Right lobe of liver (tissue), 6 donors: Measurements from ENCODE around the gene TMED4. TPM values are rescaled to one million over a fixed set of nuclear protein-coding genes. Genes with fewer than 3 reads are reported as not detected.

Experiments
- ATAC-seq, 4 donors: fragments of 200-7000 bp; cut with Tn5 transposase; one replicate each; pipeline ENCODE4 v1.9.1; 2020; ENCODE audit warnings: mild to moderate bottlenecking in 4 of 4, moderate library complexity in 4 of 4
- DNase-seq, 3 donors: peaks; one replicate each; pipeline ENCODE4 v3.0.0-alpha.2; 2020
- H3K27ac ChIP-seq, 3 donors: fragments of 200-600 bp; one replicate each; pipeline ENCODE4 v1.8.0; 2022
- H3K27me3 ChIP-seq, 2 donors: fragments of 200-600 bp; one replicate each; pipeline ENCODE4 v1.8.0; 2022
- H3K36me3 ChIP-seq, 4 donors: fragments of 200-600 bp; sonication (generic) in 1 of 4; one replicate each; pipeline versions ENCODE4 v1.5.1 to v1.8.0; 2017 to 2022; ENCODE audit warnings: control low read depth in 1 of 4
- H3K4me1 ChIP-seq, 4 donors: fragments of 200-600 bp; sonication (generic) in 1 of 4; one replicate each; pipeline versions ENCODE4 v1.5.1 to v1.8.0; 2017 to 2022; ENCODE audit warnings: control low read depth in 1 of 4
- H3K4me3 ChIP-seq, 3 donors: fragments of 200-600 bp; one replicate each; pipeline ENCODE4 v1.8.0; 2022
- H3K9me3 ChIP-seq, 4 donors: fragments of 200-600 bp; sonication (generic) in 1 of 4; one replicate each; pipeline versions ENCODE4 v1.5.1 to v1.8.0; 2017 to 2022; ENCODE audit warnings: control low read depth in 1 of 4
- CTCF ChIP-seq, 4 donors: fragments of 200-600 bp in 3 of 4; fragments of 450-650 bp in 1 of 4; IDR thresholded peaks; one replicate each; pipeline versions ENCODE4 v1.5.1 to v1.8.0; 2016 to 2022; ENCODE audit warnings: antibody characterized with exemption in 4 of 4, mild to moderate bottlenecking in 2 of 4
- POLR2A ChIP-seq: fragments of 450-650 bp; IDR thresholded peaks from one replicate; pipeline ENCODE4 v1.6.1; 2017; ENCODE audit warnings: antibody characterized with exemption, mild to moderate bottlenecking
- WGBS: methylation state at CpG from one replicate; pipeline ENCODE4 v1.1.6; 2018; ENCODE audit warnings: low coverage, low lambda C conversion rate; ENCODE audit not compliant: insufficient coverage; ENCODE audit errors: missing lambda C conversion rate; 5-methylcytosine and 5-hydroxymethylcytosine counted together
- intact Hi-C, 2 donors: fragments of 100-400 bp; cut with DNase I; formaldehyde crosslinking; loops; one replicate each; pipeline versions ENCODE4 v1.11.2 to v1.14.1; 2022
- long read RNA-seq: library from polyadenylated mRNA; unstranded; transcript quantifications from one replicate; pipeline ENCODE4 v2.0.0, GENCODE V29; 2019
- total RNA-seq, 6 experiments: library from RNA; depleted of rRNA in 2 of 6; stranded (reverse); fragments of >200 nt in 2 of 6; fragmentation: NEBNext Ultra II Directional in 3 of 6; extraction: Animal tissue kit (Norgen Biotek cat#: 25700) in 3 of 6; gene quantifications; one replicate each; pipeline versions ENCODE4 v1.1.0 to v1.2.4, GENCODE V29; 2016 to 2023
- donor health status: DM: no; HTN: yes; CAD: no.
- donor health status: DM: no; HTN: no; CAD: no.
- donor health status: DM: no; HTN: no; CAD: no.
- donor health status: DM: no; HTN: yes; CAD: no.
- donor health status: DM: no; HTN: yes; CAD: no.

Gene TMED4
- 10 to 100 TPM; 32.5 to 91.1 (median 41.7) TPM for total RNA-seq
- long read RNA-seq, transcript TMED4-203 (5 exons, 2,322 nt), result major isoform, 8 of 15 reads
- long read RNA-seq, partial matches to known transcripts, result 0 of 15 reads
- long read RNA-seq, other reads (novel, unspliced or antisense), result 6 of 15 reads

DNA sequence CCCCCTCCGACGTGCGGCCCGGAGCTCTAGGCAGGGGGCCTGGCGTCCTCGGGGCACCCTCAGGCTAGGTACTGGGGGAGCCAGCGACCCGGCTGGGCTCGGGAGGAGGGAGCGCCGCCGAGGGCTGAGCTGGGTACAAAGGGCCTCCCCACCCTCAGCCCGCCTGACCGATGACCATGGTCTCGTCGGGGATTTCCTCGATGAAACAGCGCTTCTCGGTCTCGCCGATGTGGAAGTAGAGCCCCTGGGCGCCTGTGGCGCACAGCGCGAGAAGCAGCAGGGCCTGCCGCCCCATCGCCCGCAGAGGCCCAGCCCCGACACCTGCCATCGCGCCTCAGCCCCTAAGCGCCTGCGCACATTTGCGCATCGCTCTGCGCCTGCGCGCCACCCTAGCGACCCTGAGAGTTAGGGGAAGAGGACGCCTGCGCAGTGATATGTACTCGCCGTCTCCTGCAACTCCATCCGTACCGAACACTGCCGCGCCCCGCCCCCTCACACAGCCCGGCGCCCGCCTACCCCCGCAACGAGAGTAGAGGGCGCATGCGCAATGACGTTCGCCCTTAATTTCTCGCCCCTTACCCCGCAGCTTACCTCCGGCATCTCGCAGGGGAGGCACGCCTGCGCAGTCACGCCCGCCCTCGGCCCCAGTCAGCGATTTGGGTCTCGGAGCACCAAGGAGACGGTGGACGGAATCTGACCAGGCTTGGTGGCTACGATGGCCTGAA, at the start of gene TMED4:
Gene TMED4 (minus strand): TSS at position 353 of the 725 bp plus-strand sequence. CDS start 25 bp downstream, at position 328.
- H3K36me3 ChIP-seq, result peaks cover 0 to 30% (median 6%) of the 10 kb centered on the region in 4 donors
- WGBS, result 0% methylated on average over 5 of the region's 71 CpGs
- no peaks in the 10 kb centered on the region for H3K27me3 ChIP-seq
- peak within 1 kb of the TSS; percentile 95 to 97 (median 96) for H3K27ac ChIP-seq
- peak within 1 kb of the TSS; percentile 84 to 94 (median 93) for H3K4me3 ChIP-seq
- DNase-seq (peak; percentile 100), ATAC-seq (peak; percentile 94 to 98 (median 96))
- no peak for TF ChIP-seq CTCF (IDR thresholded peaks at IDR 0.05)
- TF ChIP-seq POLR2A, result peak; percentile 86
- H3K9me3 ChIP-seq, result no peaks in the 10 kb centered on the region
- intact Hi-C loops, result loop anchor here in 1 of 2 donors (10.0 kb wide), 1 partner anchor 263 kb away; the partner anchor contains the start of gene H2AZ2
- peaks cover 0 to 14% (median 5%) of the 10 kb centered on the region in 4 donors for H3K4me1 ChIP-seq

DNA sequence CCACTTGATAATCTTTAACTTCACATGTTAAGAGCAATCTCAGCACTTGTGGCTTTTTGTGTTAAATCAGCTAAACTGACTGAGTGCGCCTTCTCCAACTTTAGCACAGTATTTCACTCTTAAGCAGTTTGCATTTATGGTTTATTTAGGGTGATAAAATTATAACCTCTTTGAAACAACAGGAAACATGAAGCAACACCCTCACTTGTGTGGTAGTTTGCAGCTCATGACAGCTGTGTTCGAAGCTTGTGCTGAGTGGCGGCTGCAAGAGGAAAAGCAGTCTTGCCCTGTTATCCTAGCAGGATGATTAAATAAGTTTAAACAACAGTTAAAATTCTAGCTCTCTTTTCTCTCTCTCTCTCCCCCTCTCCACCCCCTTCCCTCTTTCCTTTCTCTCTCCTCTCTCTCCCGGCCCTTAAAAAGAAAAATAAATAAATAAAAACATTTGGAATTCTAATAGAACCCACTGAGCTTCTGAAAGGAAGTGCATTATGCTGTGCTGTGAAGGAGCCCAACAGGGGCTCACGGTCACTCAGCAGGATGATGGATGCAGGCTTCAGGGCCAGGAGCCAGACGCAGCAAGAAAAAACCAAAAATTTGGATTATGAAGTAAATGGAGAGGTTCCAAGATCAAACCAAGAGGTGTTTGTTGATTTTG, 49.6 kb upstream of the TMED4 start:
- ATAC-seq, result peak; percentile 8 to 35 (median 32)
- no peaks in the 10 kb centered on the region for H3K36me3 ChIP-seq
- H3K9me3 ChIP-seq, result no peaks in the 10 kb centered on the region
- H3K27ac ChIP-seq, result peak overlapping the region in 2 of 3 donors; percentile 26 to 29
- peaks cover 0 to 39% (median 8%) of the 10 kb centered on the region in 4 donors for H3K4me1 ChIP-seq
- DNase-seq, result no peak
- no peak overlapping the region for H3K4me3 ChIP-seq
- intact Hi-C loops, result no loop called here
- 33% methylated on average over 6 of the region's 6 CpGs for WGBS
- TF ChIP-seq CTCF (IDR thresholded peaks at IDR 0.05), result no peak
- no peak for TF ChIP-seq POLR2A
- H3K27me3 ChIP-seq, result no peaks in the 10 kb centered on the region

DNA sequence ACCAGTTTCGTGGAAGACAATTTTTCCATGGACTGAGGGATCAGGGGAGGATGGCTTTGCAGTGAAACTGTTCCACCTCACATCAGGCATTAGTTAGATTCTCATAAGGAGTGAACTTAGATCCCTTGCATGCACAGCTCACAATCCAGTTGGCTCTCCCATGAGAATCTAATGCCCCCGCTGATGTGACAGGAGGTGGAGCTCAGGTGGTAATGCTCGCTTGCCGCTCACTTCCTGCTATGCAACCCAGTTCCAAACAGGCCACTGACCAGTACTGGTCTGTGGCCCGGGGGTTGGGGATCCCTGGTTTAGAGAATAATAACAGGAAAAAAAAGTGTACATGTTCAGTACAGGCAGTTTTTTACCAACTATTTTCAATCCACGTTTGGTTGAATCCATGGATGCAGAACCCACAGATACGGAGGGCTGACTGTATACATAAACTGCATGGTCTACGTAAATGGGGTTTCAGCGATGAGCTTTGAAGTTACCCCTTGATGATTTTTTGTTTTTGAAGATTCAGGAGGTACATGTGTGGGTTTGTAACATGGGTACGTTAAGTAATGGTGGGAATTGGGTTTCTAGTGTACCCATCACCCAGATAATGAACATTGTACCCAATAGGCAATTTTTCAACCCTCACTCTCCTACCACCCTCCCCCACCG, 48.9 kb upstream of the TMED4 start:
- ATAC-seq (peak in 1 of 4 donors; percentile 16), DNase-seq (no peak)
- peak overlapping the region in 1 of 3 donors; percentile 26 for H3K27ac ChIP-seq
- H3K27me3 ChIP-seq, result no peaks in the 10 kb centered on the region
- 61% methylated on average over 11 of the region's 11 CpGs for WGBS
- H3K36me3 ChIP-seq, result no peaks in the 10 kb centered on the region
- H3K4me1 ChIP-seq, result peaks cover 0 to 39% (median 8%) of the 10 kb centered on the region in 4 donors
- intact Hi-C loops, result no loop called here
- H3K9me3 ChIP-seq, result no peaks in the 10 kb centered on the region
- TF ChIP-seq POLR2A (no peak), CTCF (IDR thresholded peaks at IDR 0.05) (no peak)
- H3K4me3 ChIP-seq, result no peak overlapping the region

DNA sequence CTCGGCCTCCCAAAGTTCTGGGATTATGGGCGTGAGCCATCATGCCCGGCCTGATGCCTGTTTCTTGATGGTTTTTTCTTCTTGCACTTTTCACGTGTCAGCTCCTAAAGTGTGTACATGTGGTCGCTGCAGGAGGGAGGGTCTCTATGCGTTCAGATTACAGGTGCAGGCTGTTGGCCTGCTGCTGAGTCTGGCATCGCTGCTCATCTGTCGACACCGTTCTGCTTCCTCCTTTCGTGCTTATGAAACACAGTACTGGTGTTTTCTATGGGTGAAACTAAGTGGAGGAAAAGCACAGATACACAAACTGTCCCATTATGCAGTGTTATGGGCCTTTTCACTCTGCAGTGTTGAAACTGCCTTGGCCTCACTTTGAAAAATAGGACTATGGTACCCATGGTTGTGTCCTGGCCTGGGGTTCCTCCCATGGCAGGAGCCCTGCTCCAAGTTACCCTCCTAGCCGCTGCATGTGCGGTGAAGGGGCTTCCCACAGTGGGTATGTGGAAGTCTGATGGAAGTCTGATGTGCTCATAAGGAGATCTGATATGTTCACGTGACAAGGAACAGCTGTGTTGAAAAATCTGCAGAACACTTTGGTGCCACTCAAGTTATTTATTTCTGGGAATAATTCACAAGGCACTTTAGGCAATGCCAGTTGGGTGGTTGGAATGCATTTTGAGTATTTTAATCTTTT, 47.9 kb upstream of the TMED4 start:
- H3K4me1 ChIP-seq, result peaks cover 0 to 36% (median 8%) of the 10 kb centered on the region in 4 donors
- H3K36me3 ChIP-seq, result peaks cover 0 to 5% (median 0%) of the 10 kb centered on the region in 4 donors
- no peak overlapping the region for H3K4me3 ChIP-seq
- no peak overlapping the region for H3K27ac ChIP-seq
- intact Hi-C loops, result no loop called here
- WGBS, result 81% methylated on average over 12 of the region's 13 CpGs
- DNase-seq (no peak), ATAC-seq (peak in 2 of 4 donors; percentile 10 to 12)
- TF ChIP-seq POLR2A (no peak), CTCF (IDR thresholded peaks at IDR 0.05) (no peak)
- H3K9me3 ChIP-seq, result no peaks in the 10 kb centered on the region
- no peaks in the 10 kb centered on the region for H3K27me3 ChIP-seq
